ENCODE results near the gene TMEM19. TPM values are rescaled to one million over a fixed set of nuclear protein-coding genes. Genes with fewer than 3 reads are reported as not detected.

Gene TMEM19
- total RNA-seq, 1 donor from 2014 or later: 19.4 TPM

- TF ChIP-seq CTCF (IDR thresholded peaks at IDR 0.05; ENCODE audit: unreplicated experiment): no peak
- H3K36me3 Mint-ChIP-seq (ENCODE audit: insufficient read depth): peaks cover 2% of the 10 kb centered on the region
- peaks cover 21% of the 10 kb centered on the region for H3K9me3 Mint-ChIP-seq (ENCODE audit: low read depth)
- DNase-seq (ENCODE audit: low spot score, unreplicated experiment): no peak
- H3K4me1 Mint-ChIP-seq (ENCODE audit: low read depth): no peaks in the 10 kb centered on the region
- H3K4me3 Mint-ChIP-seq (ENCODE audit: low read depth): no peak overlapping the region
- no peak overlapping the region for H3K27ac Mint-ChIP-seq
- H3K27me3 Mint-ChIP-seq: no peaks in the 10 kb centered on the region
These were observed 22.8 kb downstream of the TMEM19 start for GRCh38 chr12:71708658-71709057.

GRCh38 chr12:71710276-71711125, 24.6 kb downstream of the TMEM19 start:
- no peak overlapping the region for H3K4me3 Mint-ChIP-seq (ENCODE audit: low read depth)
- peaks cover 25% of the 10 kb centered on the region for H3K9me3 Mint-ChIP-seq (ENCODE audit: low read depth)
- peaks cover 2% of the 10 kb centered on the region for H3K36me3 Mint-ChIP-seq (ENCODE audit: insufficient read depth)
- TF ChIP-seq CTCF (IDR thresholded peaks at IDR 0.05; ENCODE audit: unreplicated experiment): no peak
- no peak overlapping the region for H3K27ac Mint-ChIP-seq
- no peak for DNase-seq (ENCODE audit: low spot score, unreplicated experiment)
- H3K27me3 Mint-ChIP-seq: no peaks in the 10 kb centered on the region
- no peaks in the 10 kb centered on the region for H3K4me1 Mint-ChIP-seq (ENCODE audit: low read depth)

GRCh38 chr12:71718611-71719010, 32.7 kb downstream of the TMEM19 start:
- no peaks in the 10 kb centered on the region for H3K27me3 Mint-ChIP-seq
- DNase-seq (ENCODE audit: low spot score, unreplicated experiment): no peak
- H3K9me3 Mint-ChIP-seq (ENCODE audit: low read depth): peaks cover 12% of the 10 kb centered on the region
- H3K36me3 Mint-ChIP-seq (ENCODE audit: insufficient read depth): no peaks in the 10 kb centered on the region
- H3K4me3 Mint-ChIP-seq (ENCODE audit: low read depth): no peak overlapping the region
- H3K4me1 Mint-ChIP-seq (ENCODE audit: low read depth): no peaks in the 10 kb centered on the region
- H3K27ac Mint-ChIP-seq: no peak overlapping the region
- TF ChIP-seq CTCF (IDR thresholded peaks at IDR 0.05; ENCODE audit: unreplicated experiment): no peak

- no peak for DNase-seq (ENCODE audit: low spot score, unreplicated experiment)
- H3K4me1 Mint-ChIP-seq (ENCODE audit: low read depth): no peaks in the 10 kb centered on the region
- no peaks in the 10 kb centered on the region for H3K27me3 Mint-ChIP-seq
- H3K27ac Mint-ChIP-seq: no peak overlapping the region
- H3K4me3 Mint-ChIP-seq (ENCODE audit: low read depth): no peak overlapping the region
- TF ChIP-seq CTCF (IDR thresholded peaks at IDR 0.05; ENCODE audit: unreplicated experiment): no peak
- H3K36me3 Mint-ChIP-seq (ENCODE audit: insufficient read depth): no peaks in the 10 kb centered on the region
- peaks cover 12% of the 10 kb centered on the region for H3K9me3 Mint-ChIP-seq (ENCODE audit: low read depth)
These were observed 33.9 kb downstream of the TMEM19 start for GRCh38 chr12:71719647-71720370.

- H3K4me1 Mint-ChIP-seq (ENCODE audit: low read depth): no peaks in the 10 kb centered on the region
These were observed 36.1 kb downstream of the TMEM19 start for GRCh38 chr12:71721783-71722505.

More at GRCh38 chr12:71721783-71722505, 36.1 kb downstream of the TMEM19 start:
- Mint-ChIP-seq H3K4me3 (ENCODE audit: low read depth) (no peak overlapping the region), H3K27me3 (no peaks in the 10 kb centered on the region), H3K36me3 (ENCODE audit: insufficient read depth) (no peaks in the 10 kb centered on the region), H3K27ac (no peak overlapping the region), H3K9me3 (ENCODE audit: low read depth) (no peaks in the 10 kb centered on the region)
- no peak for DNase-seq (ENCODE audit: low spot score, unreplicated experiment)
- no peak for TF ChIP-seq CTCF (IDR thresholded peaks at IDR 0.05; ENCODE audit: unreplicated experiment)
